Uterus (tissue), 4 donors: ENCODE results near the gene GPLD1. TPM values are rescaled to one million over a fixed set of nuclear protein-coding genes. Genes with fewer than 3 reads are reported as not detected.

Experiments used
- DNase-seq, 2 donors: peaks; one replicate each; pipeline ENCODE4 v3.0.0-alpha.2; 2019 to 2020
- H3K27ac ChIP-seq, 2 donors: fragments of 200-600 bp; sonication (generic); 1 replicate in 1 of 2; 2 replicates in 1 of 2; pipeline ENCODE4 v1.5.1; 2016 to 2018
- H3K27me3 ChIP-seq, 2 donors: fragments of 200-600 bp; sonication (generic); one replicate each; pipeline ENCODE4 v1.5.1; 2018 to 2019; ENCODE audit warnings: control low read depth in 1 of 2
- H3K36me3 ChIP-seq, 2 donors: fragments of 200-600 bp; sonication (generic); one replicate each; pipeline ENCODE4 v1.5.1; 2019; ENCODE audit warnings: control low read depth in 1 of 2
- H3K4me1 ChIP-seq, 2 donors: fragments of 200-600 bp; sonication (generic); one replicate each; pipeline ENCODE4 v1.5.1; 2018 to 2019; ENCODE audit warnings: control low read depth in 1 of 2
- H3K4me3 ChIP-seq, 2 donors: fragments of 200-600 bp; sonication (generic); 1 replicate in 1 of 2; 2 replicates in 1 of 2; pipeline ENCODE4 v1.5.1; 2018 to 2019; ENCODE audit warnings: mild to moderate bottlenecking in 1 of 2
- H3K9me3 ChIP-seq, 2 donors: fragments of 200-600 bp; sonication (generic); one replicate each; pipeline ENCODE4 v1.5.1; 2019; ENCODE audit warnings: control low read depth in 1 of 2
- CTCF ChIP-seq, 4 experiments: fragments of 200-600 bp in 2 of 4; fragments of 450-650 bp in 2 of 4; sonication (generic) in 2 of 4; IDR thresholded peaks; one replicate each; pipeline ENCODE4 v1.5.1; 2016 to 2019; ENCODE audit warnings: antibody characterized with exemption in 4 of 4, mild to moderate bottlenecking in 2 of 4, moderate library complexity in 1 of 4
- POLR2A ChIP-seq, 2 donors: fragments of 450-650 bp; IDR thresholded peaks; one replicate each; pipeline ENCODE4 v1.6.1; 2016; ENCODE audit warnings: antibody characterized with exemption in 2 of 2, mild to moderate bottlenecking in 1 of 2, moderate library complexity in 1 of 2
- intact Hi-C: fragments of 100-400 bp; cut with DNase I; formaldehyde crosslinking; loops from one replicate; pipeline ENCODE4 v1.15.1; 2023; ENCODE audit warnings: low total_unique reads
- total RNA-seq, 4 donors: library from RNA; depleted of rRNA in 3 of 4; stranded (reverse); fragments of >200 nt in 3 of 4; gene quantifications; one replicate each; pipeline versions ENCODE4 v1.1.0 to v1.2.4, GENCODE V29; 2014 to 2023
- donor health status: DM: yes; HTN: yes; CAD: no.

Gene GPLD1
- total RNA-seq, 4 donors from 2014 or later = under 0.01 to 6.5 (median 3.7) TPM

- TF ChIP-seq POLR2A (IDR thresholded peaks at IDR 0.05) = no peak
- TF ChIP-seq CTCF (IDR thresholded peaks at IDR 0.05) = no peak
- intact Hi-C loops = no loop called here
- Histone ChIP-seq H3K27me3 (no peaks in the 10 kb centered on the region), H3K27ac (no peak overlapping the region), H3K4me1 (no peaks in the 10 kb centered on the region), H3K4me3 (no peak overlapping the region), H3K9me3 (no peaks in the 10 kb centered on the region), H3K36me3 (no peaks in the 10 kb centered on the region)
- DNase-seq = no peak
Measured at GRCh38 chr6:24440897-24441598, 48.3 kb downstream of the GPLD1 start.

GRCh38 chr6:24439858-24440539 lies 49.4 kb downstream of the GPLD1 start:
- no peaks in the 10 kb centered on the region for H3K27me3 ChIP-seq
- DNase-seq = no peak
- H3K9me3 ChIP-seq = no peaks in the 10 kb centered on the region
- H3K27ac ChIP-seq = no peak overlapping the region
- H3K4me1 ChIP-seq = no peaks in the 10 kb centered on the region
- TF ChIP-seq CTCF (IDR thresholded peaks at IDR 0.05) = no peak
- H3K4me3 ChIP-seq = no peak overlapping the region
- no peaks in the 10 kb centered on the region for H3K36me3 ChIP-seq
- intact Hi-C loops = no loop called here

GRCh38 chr6:24436979-24437378 lies 52.4 kb downstream of the GPLD1 start:
- DNase-seq = no peak
- Histone ChIP-seq H3K27me3 (no peaks in the 10 kb centered on the region), H3K4me3 (no peak overlapping the region), H3K36me3 (no peaks in the 10 kb centered on the region), H3K27ac (no peak overlapping the region), H3K4me1 (no peaks in the 10 kb centered on the region), H3K9me3 (no peaks in the 10 kb centered on the region)
- no peak for TF ChIP-seq POLR2A (IDR thresholded peaks at IDR 0.05)
- no peak for TF ChIP-seq CTCF (IDR thresholded peaks at IDR 0.05)
- intact Hi-C loops = no loop called here

- intact Hi-C loops = no loop called here
- Histone ChIP-seq H3K27me3 (no peaks in the 10 kb centered on the region), H3K4me1 (no peaks in the 10 kb centered on the region), H3K4me3 (no peak overlapping the region), H3K27ac (no peak overlapping the region), H3K36me3 (no peaks in the 10 kb centered on the region), H3K9me3 (no peaks in the 10 kb centered on the region)
- TF ChIP-seq POLR2A (IDR thresholded peaks at IDR 0.05) (no peak), CTCF (IDR thresholded peaks at IDR 0.05) (no peak)
- DNase-seq = no peak
Measured at GRCh38 chr6:24432611-24433010, 56.8 kb downstream of the GPLD1 start.

GRCh38 chr6:24431045-24431451 lies 58.3 kb downstream of the GPLD1 start:
- no peak overlapping the region for H3K27ac ChIP-seq
- no peaks in the 10 kb centered on the region for H3K4me1 ChIP-seq
- intact Hi-C loops = no loop called here
- TF ChIP-seq POLR2A (IDR thresholded peaks at IDR 0.05) (no peak), CTCF (IDR thresholded peaks at IDR 0.05) (peak; percentile 36 to 51 (median 40))
- DNase-seq = no peak
- no peak overlapping the region for H3K4me3 ChIP-seq
- H3K9me3 ChIP-seq = no peaks in the 10 kb centered on the region
- no peaks in the 10 kb centered on the region for H3K27me3 ChIP-seq
- H3K36me3 ChIP-seq = no peaks in the 10 kb centered on the region
